CD4-positive, CD25-positive, alpha-beta regulatory T cell (primary cell): ENCODE data around the gene FN3K. TPM values are rescaled to one million over a fixed set of nuclear protein-coding genes. Genes with fewer than 3 reads are reported as not detected.

Experiments
- ATAC-seq, 2 donors: fragments of 150-1000 bp; cut with Tn5 transposase; one replicate each; pipeline ENCODE4 v1.10.0; 2021; ENCODE audit warnings: low read depth in 2 of 2, moderate number of reproducible peaks in 2 of 2, moderate library complexity in 1 of 2
- DNase-seq, 3 donors: peaks; one replicate each; pipeline versions ENCODE4 v3.0.0 to v3.0.0-alpha.2; 2012 to 2022; ENCODE audit warnings: mixed read lengths in 1 of 3
- H3K27ac ChIP-seq: one replicate; pipeline ENCODE4 v1.7.0; 2013; ENCODE audit warnings: mild to moderate bottlenecking, low read length; ENCODE audit not compliant: insufficient read depth, poor library complexity, severe bottlenecking
- H3K27me3 ChIP-seq: one replicate; pipeline ENCODE4 v1.7.0; 2013; ENCODE audit warnings: low read length; ENCODE audit not compliant: control insufficient read depth, insufficient read depth
- H3K36me3 ChIP-seq: one replicate; pipeline ENCODE4 v1.7.0; 2013; ENCODE audit warnings: mild to moderate bottlenecking, low read length, moderate library complexity; ENCODE audit not compliant: control insufficient read depth, insufficient read depth
- H3K4me1 ChIP-seq: 2 replicates; pipeline ENCODE4 v1.7.0; 2013; ENCODE audit warnings: mild to moderate bottlenecking, low read length; ENCODE audit not compliant: insufficient read depth, control insufficient read depth, poor library complexity, severe bottlenecking
- H3K4me3 ChIP-seq: one replicate; pipeline ENCODE4 v1.7.0; 2013; ENCODE audit warnings: low read depth, mild to moderate bottlenecking, low read length, moderate library complexity
- H3K9me3 ChIP-seq, 2 experiments: 1 replicate in 1 of 2; 2 replicates in 1 of 2; pipeline ENCODE4 v1.7.0; 2013; ENCODE audit warnings: low read length in 2 of 2, mild to moderate bottlenecking in 1 of 2, moderate library complexity in 1 of 2; ENCODE audit not compliant: control insufficient read depth in 2 of 2
- H3K27ac Mint-ChIP-seq, 3 donors: one replicate each; pipeline ENCODE4 v1.8.0; 2020 to 2022; ENCODE audit warnings: mild to moderate bottlenecking in 3 of 3, mixed read lengths in 3 of 3, moderate library complexity in 2 of 3
- H3K27me3 Mint-ChIP-seq: one replicate; pipeline ENCODE4 v1.8.0; 2022; ENCODE audit warnings: mild to moderate bottlenecking, mixed read lengths
- H3K36me3 Mint-ChIP-seq: one replicate; pipeline ENCODE4 v1.8.0; 2020; ENCODE audit warnings: mixed read lengths
- H3K4me1 Mint-ChIP-seq, 4 donors: one replicate each; pipeline ENCODE4 v1.8.0; 2020 to 2022; ENCODE audit warnings: mixed read lengths in 4 of 4, mild to moderate bottlenecking in 1 of 4
- H3K4me3 Mint-ChIP-seq, 4 donors: one replicate each; pipeline ENCODE4 v1.8.0; 2020 to 2022; ENCODE audit warnings: mild to moderate bottlenecking in 4 of 4, mixed read lengths in 4 of 4, moderate library complexity in 3 of 4
- H3K9me3 Mint-ChIP-seq, 7 donors: one replicate each; pipeline ENCODE4 v1.8.0; 2020 to 2022; ENCODE audit warnings: mixed read lengths in 7 of 7, mild to moderate bottlenecking in 3 of 7, moderate library complexity in 2 of 7
- polyA plus RNA-seq, 4 donors: library from polyadenylated mRNA; unstranded; fragments of 300-500 nt; fragmentation: Illumina TruSeq; gene quantifications; one replicate each; pipeline ENCODE4 v1.2.3, GENCODE V29; 2021
- total RNA-seq: library from RNA; stranded (reverse); gene quantifications from one replicate; pipeline ENCODE4 v1.2.3, GENCODE V29; 2022

The FN3K gene
- total and polyA plus RNA-seq, 5 donors from 2014 or later = 0.18 to 2.0 (median 0.26) TPM

DNA sequence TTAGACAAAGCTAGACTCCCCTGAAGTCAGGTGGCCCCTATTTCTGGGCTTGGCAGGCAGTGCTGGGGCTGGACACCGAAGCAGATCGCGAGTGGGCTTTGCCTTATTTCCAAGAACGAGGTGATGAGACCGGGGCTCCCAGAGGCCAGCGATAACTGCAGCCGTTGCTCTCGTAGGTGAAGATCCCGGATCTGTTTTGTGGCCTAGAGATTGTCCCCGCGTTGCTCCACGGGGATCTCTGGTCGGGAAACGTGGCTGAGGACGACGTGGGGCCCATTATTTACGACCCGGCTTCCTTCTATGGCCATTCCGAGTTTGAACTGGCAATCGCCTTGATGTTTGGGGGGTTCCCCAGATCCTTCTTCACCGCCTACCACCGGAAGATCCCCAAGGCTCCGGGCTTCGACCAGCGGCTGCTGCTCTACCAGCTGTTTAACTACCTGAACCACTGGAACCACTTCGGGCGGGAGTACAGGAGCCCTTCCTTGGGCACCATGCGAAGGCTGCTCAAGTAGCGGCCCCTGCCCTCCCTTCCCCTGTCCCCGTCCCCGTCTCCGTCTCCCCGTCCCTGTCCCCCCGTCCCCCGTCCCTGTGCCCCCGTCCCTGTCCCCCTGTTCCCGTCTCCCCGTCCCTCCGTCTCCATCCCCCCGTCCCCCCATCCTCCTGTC is 15.0 kb downstream of the FN3K start:
- Histone ChIP-seq H3K27ac (no peak overlapping the region), H3K4me3 (no peak overlapping the region), H3K36me3 (no peaks in the 10 kb centered on the region), H3K27me3 (no peaks in the 10 kb centered on the region), H3K4me1 (peaks cover 12% of the 10 kb centered on the region), H3K9me3 (peaks cover 0 to 2% of the 10 kb centered on the region in 2 experiments)
- ATAC-seq (no peak), DNase-seq (peak in 1 of 3 donors; percentile 6)
- H3K9me3 Mint-ChIP-seq = peaks cover 0 to 7% (median 2%) of the 10 kb centered on the region in 7 donors
- H3K4me1 Mint-ChIP-seq = peaks cover 0 to 27% (median 11%) of the 10 kb centered on the region in 4 donors
- peak overlapping the region; percentile 77 to 94 (median 78) for H3K4me3 Mint-ChIP-seq
- peaks cover 1% of the 10 kb centered on the region for H3K36me3 Mint-ChIP-seq
- H3K27me3 Mint-ChIP-seq = peaks cover 4% of the 10 kb centered on the region
- peak overlapping the region in 2 of 3 donors; percentile 9 to 62 for H3K27ac Mint-ChIP-seq

GRCh38 chr17:82751171-82751570 is 15.8 kb downstream of the FN3K start:
- Histone ChIP-seq H3K4me3 (no peak overlapping the region), H3K27me3 (no peaks in the 10 kb centered on the region), H3K36me3 (no peaks in the 10 kb centered on the region), H3K27ac (no peak overlapping the region), H3K9me3 (no peaks in the 10 kb centered on the region), H3K4me1 (peaks cover 12% of the 10 kb centered on the region)
- H3K9me3 Mint-ChIP-seq = peaks cover 0 to 7% (median 0%) of the 10 kb centered on the region in 7 donors
- H3K4me1 Mint-ChIP-seq = peaks cover 0 to 32% (median 16%) of the 10 kb centered on the region in 4 donors
- peaks cover 3% of the 10 kb centered on the region for H3K27me3 Mint-ChIP-seq
- DNase-seq = no peak
- H3K4me3 Mint-ChIP-seq = peak overlapping the region in 1 of 4 donors; percentile 24
- ATAC-seq = no peak
- no peak overlapping the region for H3K27ac Mint-ChIP-seq
- H3K36me3 Mint-ChIP-seq = peaks cover 5% of the 10 kb centered on the region

- H3K4me3 ChIP-seq = peak within 1 kb of the TSS; percentile 44
- peaks cover 1% of the 10 kb centered on the region for H3K36me3 ChIP-seq
- Mint-ChIP-seq H3K9me3 (peaks cover 0 to 4% (median 0%) of the 10 kb centered on the region in 7 donors), H3K36me3 (peaks cover 8% of the 10 kb centered on the region), H3K4me1 (peaks cover 0 to 32% (median 16%) of the 10 kb centered on the region in 4 donors), H3K27ac (peak within 1 kb of the TSS in 1 of 3 donors; percentile 81), H3K27me3 (no peaks in the 10 kb centered on the region), H3K4me3 (peak within 1 kb of the TSS; percentile 83 to 92 (median 87))
- peak; percentile 84 to 90 (median 89) for DNase-seq
- H3K9me3 ChIP-seq = no peaks in the 10 kb centered on the region
- H3K27ac ChIP-seq = peak within 1 kb of the TSS; percentile 74
- peak; percentile 73 to 80 for ATAC-seq
- H3K27me3 ChIP-seq = no peaks in the 10 kb centered on the region
- peaks cover 12% of the 10 kb centered on the region for H3K4me1 ChIP-seq
These were observed 16.4 kb downstream of the FN3K start, which contains the start of gene TBCD for GRCh38 chr17:82751571-82752370. Gene TBCD, plus strand, starts transcription at chr17:82752065. Its CDS starts 129 bp downstream, at chr17:82752194.

DNA sequence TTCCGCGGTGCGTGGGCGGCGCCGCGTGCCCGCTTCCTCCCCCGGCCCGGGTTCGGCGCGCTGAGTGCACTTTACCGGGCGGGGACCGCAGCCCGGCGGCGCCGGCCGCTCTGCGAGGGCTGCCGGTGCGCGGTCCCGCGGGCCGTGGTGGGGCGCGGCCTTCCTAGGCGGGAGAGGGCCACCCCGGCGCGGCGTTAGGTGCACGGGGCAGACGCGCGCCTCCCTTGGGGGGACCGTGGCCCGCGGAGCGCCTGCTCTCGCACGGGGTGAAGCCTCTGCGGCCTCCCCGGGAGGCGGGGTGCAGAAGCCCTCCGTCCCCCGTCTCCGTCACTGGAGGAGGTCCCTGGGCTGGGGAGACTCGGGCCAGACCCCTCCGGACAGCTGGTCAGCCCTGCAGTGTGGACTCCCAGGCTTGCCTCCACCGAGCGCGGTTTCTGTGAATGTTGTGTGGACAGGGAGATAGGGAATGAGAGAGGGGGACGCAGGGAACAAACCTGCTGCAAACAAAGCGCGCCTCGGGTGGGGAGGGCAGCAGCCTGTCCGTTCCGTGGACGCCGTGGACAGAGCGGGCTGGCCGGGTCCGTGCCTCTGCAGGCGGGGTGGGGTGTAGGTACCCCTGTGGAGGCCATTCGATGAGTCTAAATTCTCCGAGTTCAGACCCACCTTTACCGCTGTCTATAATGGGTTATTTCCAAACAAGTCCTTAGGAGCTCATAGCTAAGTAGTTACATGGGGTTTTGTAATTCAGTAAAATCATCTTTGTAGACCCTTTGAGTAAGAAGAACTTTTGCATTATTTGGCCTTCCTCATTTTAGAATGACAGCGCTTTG is 17.2 kb downstream of the FN3K start:
- H3K27ac ChIP-seq = peak overlapping the region; percentile 74
- H3K4me3 ChIP-seq = peak overlapping the region; percentile 44
- no peak for DNase-seq

DNA sequence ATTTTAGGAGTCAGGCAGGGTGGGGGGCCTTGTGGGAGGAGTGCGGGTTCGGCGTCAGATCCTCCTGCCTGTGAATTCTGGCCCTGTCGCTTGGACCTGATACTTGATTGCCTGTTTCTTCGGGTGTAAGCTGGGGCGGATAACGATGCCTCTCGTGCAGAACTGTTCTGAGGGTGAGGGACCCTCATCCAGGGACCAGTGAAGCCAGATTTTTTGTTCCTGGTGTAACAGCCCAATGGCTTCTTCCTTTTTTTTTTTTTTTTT is 17.7 kb downstream of the FN3K start:
- Mint-ChIP-seq H3K4me1 (peaks cover 0 to 32% (median 16%) of the 10 kb centered on the region in 4 donors), H3K36me3 (peaks cover 13% of the 10 kb centered on the region), H3K27me3 (no peaks in the 10 kb centered on the region), H3K9me3 (peaks cover 0 to 4% (median 0%) of the 10 kb centered on the region in 7 donors), H3K4me3 (peak overlapping the region; percentile 83 to 92 (median 86)), H3K27ac (peak overlapping the region in 1 of 3 donors; percentile 77)
- no peak overlapping the region for H3K27ac ChIP-seq
- no peaks in the 10 kb centered on the region for H3K27me3 ChIP-seq
- DNase-seq = no peak
- peak overlapping the region; percentile 44 for H3K4me3 ChIP-seq
- H3K9me3 ChIP-seq = no peaks in the 10 kb centered on the region
- no peak for ATAC-seq
- H3K36me3 ChIP-seq = peaks cover 2% of the 10 kb centered on the region
- peaks cover 12% of the 10 kb centered on the region for H3K4me1 ChIP-seq

More for the DNA sequence above, 17.2 kb downstream of the FN3K start:
- Mint-ChIP-seq H3K9me3 (peaks cover 0 to 4% (median 0%) of the 10 kb centered on the region in 7 donors), H3K27me3 (no peaks in the 10 kb centered on the region), H3K4me3 (peak overlapping the region; percentile 83 to 92 (median 86)), H3K4me1 (peaks cover 0 to 32% (median 16%) of the 10 kb centered on the region in 4 donors), H3K36me3 (peaks cover 13% of the 10 kb centered on the region), H3K27ac (peak overlapping the region in 1 of 3 donors; percentile 81)
- Histone ChIP-seq H3K9me3 (no peaks in the 10 kb centered on the region), H3K27me3 (no peaks in the 10 kb centered on the region), H3K4me1 (peaks cover 12% of the 10 kb centered on the region), H3K36me3 (peaks cover 2% of the 10 kb centered on the region)
- ATAC-seq = peak; percentile 6

- peaks cover 0 to 32% (median 16%) of the 10 kb centered on the region in 4 donors for H3K4me1 Mint-ChIP-seq
- no peaks in the 10 kb centered on the region for H3K9me3 Mint-ChIP-seq
- H3K27ac Mint-ChIP-seq = peak overlapping the region in 1 of 3 donors; percentile 31
- peaks cover 13% of the 10 kb centered on the region for H3K36me3 Mint-ChIP-seq
- no peak overlapping the region for H3K27ac ChIP-seq
- H3K27me3 Mint-ChIP-seq = no peaks in the 10 kb centered on the region
- no peaks in the 10 kb centered on the region for H3K27me3 ChIP-seq
- DNase-seq = peak in 1 of 3 donors; percentile 28
- H3K4me3 Mint-ChIP-seq = peak overlapping the region; percentile 64 to 92 (median 74)
- ATAC-seq = no peak
- H3K9me3 ChIP-seq = no peaks in the 10 kb centered on the region
- H3K36me3 ChIP-seq = peaks cover 2% of the 10 kb centered on the region
- H3K4me1 ChIP-seq = peaks cover 12% of the 10 kb centered on the region
- no peak overlapping the region for H3K4me3 ChIP-seq
These were observed 19.1 kb downstream of the FN3K start for GRCh38 chr17:82754297-82755208.
